ENCODE data around the gene ZNF839. TPM values are rescaled to one million over a fixed set of nuclear protein-coding genes. Genes with fewer than 3 reads are reported as not detected.

ZNF839 gene
- total RNA-seq, 1 experiment from 2014 or later, result 15.1 TPM

GRCh38 chr14:102282751-102283465, 36.6 kb upstream of the ZNF839 start:
- ChIA-PET POLR2A (no interaction called here), CTCF (interaction anchor here (1.3 to 2.0 kb wide), 2 partner anchors 12 to 31 kb away, joined by 5 to 9 read pairs; no protein-coding TSS in a partner anchor)
- H3K4me3 Mint-ChIP-seq, result no peak overlapping the region
- H3K27ac Mint-ChIP-seq, result no peak overlapping the region
- TF ChIP-seq TP53 (CRISPR knock-in tag; IDR thresholded peaks at IDR 0.05) (no peak), KAT7 (CRISPR knock-in tag; IDR thresholded peaks at IDR 0.05; ENCODE audit: borderline replicate concordance) (no peak), SMAD3 (CRISPR knock-in tag; IDR thresholded peaks at IDR 0.05; ENCODE audit: borderline replicate concordance) (no peak), TEAD4 (CRISPR knock-in tag; IDR thresholded peaks at IDR 0.05) (no peak)
- peaks cover under 1% of the 10 kb centered on the region for H3K9me3 Mint-ChIP-seq
- ATAC-seq (no peak), DNase-seq (ENCODE audit: low spot score) (no peak)
- H3K36me3 Mint-ChIP-seq, result no peaks in the 10 kb centered on the region
- no peaks in the 10 kb centered on the region for H3K4me1 Mint-ChIP-seq
- H3K27me3 Mint-ChIP-seq (ENCODE audit: low read depth), result no peaks in the 10 kb centered on the region

GRCh38 chr14:102283631-102284129, 35.9 kb upstream of the ZNF839 start:
- Mint-ChIP-seq H3K4me3 (no peak overlapping the region), H3K27ac (no peak overlapping the region), H3K36me3 (no peaks in the 10 kb centered on the region), H3K4me1 (no peaks in the 10 kb centered on the region), H3K9me3 (peaks cover 5% of the 10 kb centered on the region), H3K27me3 (ENCODE audit: low read depth) (no peaks in the 10 kb centered on the region)
- ChIA-PET POLR2A (no interaction called here), CTCF (interaction anchor here (1.3 to 2.0 kb wide), 2 partner anchors 11 to 31 kb away, joined by 5 to 9 read pairs; no protein-coding TSS in a partner anchor)
- no peak for DNase-seq (ENCODE audit: low spot score)
- TF ChIP-seq GRHL2 (CRISPR knock-in tag; IDR thresholded peaks at IDR 0.05; ENCODE audit: insufficient replicate concordance, severe bottlenecking), result no peak
- TF ChIP-seq CTCF (IDR thresholded peaks at IDR 0.05), result no peak
- no peak for TF ChIP-seq E2F5 (CRISPR knock-in tag; IDR thresholded peaks at IDR 0.05)
- TF ChIP-seq CREM (CRISPR knock-in tag; IDR thresholded peaks at IDR 0.05), result no peak
- no peak for TF ChIP-seq CBFB (CRISPR knock-in tag; IDR thresholded peaks at IDR 0.05; ENCODE audit: low read depth)
- TF ChIP-seq ERG (CRISPR knock-in tag; IDR thresholded peaks at IDR 0.05), result no peak
- no peak for TF ChIP-seq ZNF396 (CRISPR knock-in tag; IDR thresholded peaks at IDR 0.05; ENCODE audit: borderline replicate concordance)
- TF ChIP-seq ZNF232 (CRISPR knock-in tag; IDR thresholded peaks at IDR 0.05), result no peak
- no peak for TF ChIP-seq RELA (CRISPR knock-in tag; IDR thresholded peaks at IDR 0.05; ENCODE audit: borderline replicate concordance)
- no peak for TF ChIP-seq AFF4 (CRISPR knock-in tag; IDR thresholded peaks at IDR 0.05; ENCODE audit: borderline replicate concordance)
- TF ChIP-seq JUN (CRISPR knock-in tag; IDR thresholded peaks at IDR 0.05), result no peak
- ATAC-seq, result no peak

Measured in WTC11 (cell line).